GM18519 (cell line): Measurements from ENCODE around the gene WDHD1.
"Not testable (repeated sequence)": the region's sequence is repeated elsewhere in the genome, so short reads cannot be mapped to it uniquely, and the experiment has no call there.

Source experiments
- ATAC-seq: cut with Tn5 transposase; IDR thresholded peaks from one replicate; pipeline ENCODE4 v1.9.1; 2021; ENCODE audit warnings: mild to moderate bottlenecking, moderate library complexity; ENCODE audit not compliant: unreplicated experiment, low FRiP score

The WDHD1 gene

GRCh38 chr14:54974788-54975414 is 52.0 kb downstream of the WDHD1 start:
- ATAC-seq = no peak

GRCh38 chr14:54967496-54967895 is 59.4 kb downstream of the WDHD1 start:
- no peak for ATAC-seq

- ATAC-seq = no peak
Measured at GRCh38 chr14:54955143-54955542, 71.8 kb downstream of the WDHD1 start.

- not testable (repeated sequence) for ATAC-seq
Measured at GRCh38 chr14:54953609-54954008, 73.3 kb downstream of the WDHD1 start.

- not testable (repeated sequence) for ATAC-seq
Measured at GRCh38 chr14:54952803-54953202, 74.1 kb downstream of the WDHD1 start.

GRCh38 chr14:54947230-54947629 is 79.7 kb downstream of the WDHD1 start:
- no peak for ATAC-seq

- no peak for ATAC-seq
Measured at GRCh38 chr14:54946500-54946899, 80.4 kb downstream of the WDHD1 start.

GRCh38 chr14:54944737-54945391 is 82.0 kb downstream of the WDHD1 start:
- ATAC-seq = no peak

GRCh38 chr14:54942913-54943312 is 84.0 kb downstream of the WDHD1 start:
- no peak for ATAC-seq

- ATAC-seq = no peak
Measured at GRCh38 chr14:54936816-54937215, 90.1 kb downstream of the WDHD1 start.

- no peak for ATAC-seq
Measured at GRCh38 chr14:54935958-54936357, 90.9 kb downstream of the WDHD1 start.

- ATAC-seq = no peak
Measured at GRCh38 chr14:54935100-54935499, 91.8 kb downstream of the WDHD1 start.

GRCh38 chr14:54933006-54933405 is 93.9 kb downstream of the WDHD1 start:
- ATAC-seq = no peak

- no peak for ATAC-seq
Measured at GRCh38 chr14:54931598-54932340, 95.1 kb downstream of the WDHD1 start.

- ATAC-seq = no peak
Measured at GRCh38 chr14:54931101-54931500, 95.8 kb downstream of the WDHD1 start.

GRCh38 chr14:54929556-54929955 is 97.3 kb downstream of the WDHD1 start:
- no peak for ATAC-seq

GRCh38 chr14:54928216-54928615 is 98.7 kb downstream of the WDHD1 start:
- ATAC-seq = no peak

GRCh38 chr14:54927551-54927950 is 99.3 kb downstream of the WDHD1 start:
- ATAC-seq = no peak

GRCh38 chr14:54926570-54926969 is 100.3 kb downstream of the WDHD1 start:
- not testable (repeated sequence) for ATAC-seq

- no peak for ATAC-seq
Measured at GRCh38 chr14:54922598-54922997, 104.3 kb downstream of the WDHD1 start.

GRCh38 chr14:54920052-54920451 is 106.8 kb downstream of the WDHD1 start:
- ATAC-seq = no peak

- no peak for ATAC-seq
Measured at GRCh38 chr14:54919330-54919729, 107.6 kb downstream of the WDHD1 start.
